Measurements from ENCODE around the gene SPOCK1.
"Not testable (repeated sequence)": the region's sequence is repeated elsewhere in the genome, so short reads cannot be mapped to it uniquely, and the experiment has no call there.

The SPOCK1 gene

DNA sequence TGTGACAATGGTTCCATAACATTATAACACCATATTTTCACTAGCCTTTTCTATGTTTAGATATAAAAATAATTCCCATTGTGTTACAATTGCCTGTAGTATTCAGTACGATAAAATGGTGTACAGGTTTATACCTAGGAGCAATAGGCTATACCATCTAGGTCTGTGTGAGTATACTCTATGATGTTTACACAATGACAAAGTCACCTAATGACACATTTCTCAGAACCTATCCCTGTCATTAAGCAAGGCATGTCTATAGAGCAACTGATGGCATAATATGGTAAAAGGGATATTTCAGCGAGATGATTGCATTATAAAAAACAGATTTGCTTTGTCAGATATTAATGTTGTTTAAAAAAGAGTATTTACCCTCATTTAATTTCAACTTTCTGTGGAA, 517.2 kb downstream of the SPOCK1 start:
- Histone ChIP-seq H3K36me3 (ENCODE audit: insufficient read depth, low read length) (no peaks in the 10 kb centered on the region), H3K9me3 (ENCODE audit: low read length) (no peaks in the 10 kb centered on the region), H3K27me3 (ENCODE audit: control insufficient read depth in 1 of 2, insufficient read depth in 2 of 2, low read length in 2 of 2) (no peaks in the 10 kb centered on the region), H3K9ac (ENCODE audit: low read length) (no peak overlapping the region), H3K27ac (ENCODE audit: low read depth, low read length) (no peak overlapping the region), H3K4me3 (ENCODE audit: low read depth in 1 of 2, low read length in 2 of 2) (no peak overlapping the region), H3K4me1 (ENCODE audit: insufficient read depth, low read length) (no peaks in the 10 kb centered on the region)

DNA sequence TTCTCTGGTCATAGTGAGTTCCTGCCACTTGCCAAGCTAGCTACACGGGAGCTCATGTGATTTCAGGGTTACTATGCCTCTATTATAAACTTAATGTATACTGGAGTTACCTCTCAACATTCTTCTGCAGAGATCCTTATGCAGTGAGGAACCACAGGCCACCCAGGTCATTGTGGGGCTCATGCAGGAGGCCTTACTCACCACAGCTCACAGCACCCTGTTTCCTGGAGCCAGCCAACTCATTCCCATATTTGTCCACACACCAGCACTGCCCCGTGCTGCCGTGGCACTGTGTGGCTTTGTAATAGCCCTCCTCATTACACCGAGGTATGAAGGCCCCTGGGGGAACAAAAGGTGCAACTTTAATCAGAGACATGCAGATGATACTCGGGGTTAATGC, 520.0 kb downstream of the SPOCK1 start:
- H3K9ac ChIP-seq (ENCODE audit: low read length) = no peak overlapping the region
- no peak overlapping the region for H3K4me3 ChIP-seq (ENCODE audit: low read depth in 1 of 2, low read length in 2 of 2)
- no peaks in the 10 kb centered on the region for H3K9me3 ChIP-seq (ENCODE audit: low read length)
- H3K27ac ChIP-seq (ENCODE audit: low read depth, low read length) = no peak overlapping the region
- H3K4me1 ChIP-seq (ENCODE audit: insufficient read depth, low read length) = no peaks in the 10 kb centered on the region
- H3K27me3 ChIP-seq (ENCODE audit: control insufficient read depth in 1 of 2, insufficient read depth in 2 of 2, low read length in 2 of 2) = no peaks in the 10 kb centered on the region
- H3K36me3 ChIP-seq (ENCODE audit: insufficient read depth, low read length) = no peaks in the 10 kb centered on the region

DNA sequence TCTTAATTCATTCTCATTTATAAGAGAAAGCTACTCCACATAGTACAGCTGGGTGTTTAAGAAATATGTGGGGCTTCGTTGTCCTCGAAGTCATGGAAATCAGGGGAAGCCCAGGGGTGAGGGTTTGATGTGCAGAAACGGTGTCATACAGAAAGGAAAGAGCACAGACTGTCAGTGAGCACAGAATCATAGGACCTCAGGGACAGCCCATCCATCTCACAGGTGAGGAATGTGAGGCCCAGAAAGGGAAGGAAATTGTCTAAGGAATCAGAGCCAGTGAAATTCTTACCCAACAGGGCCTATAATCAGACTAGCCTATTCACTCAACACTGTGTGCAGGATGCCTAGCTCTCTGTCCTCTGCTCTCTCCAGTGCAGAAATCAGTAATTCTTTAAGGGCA, 535.6 kb downstream of the SPOCK1 start:
- Histone ChIP-seq H3K9me3 (ENCODE audit: low read length) (no peaks in the 10 kb centered on the region), H3K27ac (ENCODE audit: low read depth, low read length) (no peak overlapping the region), H3K4me3 (ENCODE audit: low read depth in 1 of 2, low read length in 2 of 2) (no peak overlapping the region), H3K36me3 (ENCODE audit: insufficient read depth, low read length) (no peaks in the 10 kb centered on the region), H3K4me1 (ENCODE audit: insufficient read depth, low read length) (no peaks in the 10 kb centered on the region), H3K9ac (ENCODE audit: low read length) (no peak overlapping the region), H3K27me3 (ENCODE audit: control insufficient read depth in 1 of 2, insufficient read depth in 2 of 2, low read length in 2 of 2) (no peaks in the 10 kb centered on the region)

DNA sequence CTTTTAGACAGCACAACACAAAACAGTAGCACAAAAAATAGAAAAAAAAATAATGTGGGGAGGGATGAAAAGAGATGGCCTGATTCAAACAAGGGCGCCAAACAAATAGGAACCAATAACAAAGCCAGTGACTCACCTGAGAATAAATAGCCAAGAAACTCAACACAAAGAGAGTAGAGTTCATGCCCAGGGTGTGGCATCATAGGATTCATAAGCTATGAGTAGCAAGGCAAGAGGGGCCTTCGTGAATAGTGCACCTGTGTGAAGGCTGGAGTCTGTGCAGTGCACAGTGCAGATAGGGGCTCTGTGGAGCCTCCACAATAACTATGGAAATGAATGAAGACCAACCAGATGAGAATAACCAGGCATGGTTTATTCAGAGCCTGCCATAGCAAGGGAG, 541.7 kb downstream of the SPOCK1 start:
- no peaks in the 10 kb centered on the region for H3K36me3 ChIP-seq (ENCODE audit: insufficient read depth, low read length)
- no peaks in the 10 kb centered on the region for H3K27me3 ChIP-seq (ENCODE audit: control insufficient read depth in 1 of 2, insufficient read depth in 2 of 2, low read length in 2 of 2)
- no peak overlapping the region for H3K27ac ChIP-seq (ENCODE audit: low read depth, low read length)
- H3K4me1 ChIP-seq (ENCODE audit: insufficient read depth, low read length) = no peaks in the 10 kb centered on the region
- H3K4me3 ChIP-seq (ENCODE audit: low read depth in 1 of 2, low read length in 2 of 2) = no peak overlapping the region
- H3K9ac ChIP-seq (ENCODE audit: low read length) = no peak overlapping the region
- no peaks in the 10 kb centered on the region for H3K9me3 ChIP-seq (ENCODE audit: low read length)

DNA sequence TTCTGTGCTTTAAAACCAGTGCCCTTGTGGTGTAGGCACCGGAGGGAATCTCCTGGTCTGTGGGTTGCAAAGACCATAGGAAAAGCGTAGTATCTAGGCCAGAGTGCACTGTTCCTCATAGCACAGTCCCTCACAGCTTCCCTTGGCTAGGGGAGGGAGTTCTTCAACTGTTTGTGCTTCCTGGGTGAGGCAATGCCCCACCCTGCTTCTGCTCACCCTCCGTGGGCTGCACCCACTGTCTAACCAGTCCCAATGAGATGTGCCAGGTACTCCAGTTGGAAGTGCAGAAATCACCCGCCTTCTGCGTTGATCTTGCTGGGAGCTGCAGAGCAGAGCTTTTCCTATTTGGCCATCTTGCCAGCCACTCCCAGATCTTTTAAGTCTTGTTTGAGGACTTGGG, 545.0 kb downstream of the SPOCK1 start:
- not testable (repeated sequence) for H3K27ac ChIP-seq (ENCODE audit: low read depth, low read length); H3K9ac ChIP-seq (ENCODE audit: low read length); H3K4me3 ChIP-seq (ENCODE audit: low read depth in 1 of 2, low read length in 2 of 2); H3K4me1 ChIP-seq (ENCODE audit: insufficient read depth, low read length); H3K36me3 ChIP-seq (ENCODE audit: insufficient read depth, low read length); H3K9me3 ChIP-seq (ENCODE audit: low read length); H3K27me3 ChIP-seq (ENCODE audit: control insufficient read depth in 1 of 2, insufficient read depth in 2 of 2, low read length in 2 of 2)

DNA sequence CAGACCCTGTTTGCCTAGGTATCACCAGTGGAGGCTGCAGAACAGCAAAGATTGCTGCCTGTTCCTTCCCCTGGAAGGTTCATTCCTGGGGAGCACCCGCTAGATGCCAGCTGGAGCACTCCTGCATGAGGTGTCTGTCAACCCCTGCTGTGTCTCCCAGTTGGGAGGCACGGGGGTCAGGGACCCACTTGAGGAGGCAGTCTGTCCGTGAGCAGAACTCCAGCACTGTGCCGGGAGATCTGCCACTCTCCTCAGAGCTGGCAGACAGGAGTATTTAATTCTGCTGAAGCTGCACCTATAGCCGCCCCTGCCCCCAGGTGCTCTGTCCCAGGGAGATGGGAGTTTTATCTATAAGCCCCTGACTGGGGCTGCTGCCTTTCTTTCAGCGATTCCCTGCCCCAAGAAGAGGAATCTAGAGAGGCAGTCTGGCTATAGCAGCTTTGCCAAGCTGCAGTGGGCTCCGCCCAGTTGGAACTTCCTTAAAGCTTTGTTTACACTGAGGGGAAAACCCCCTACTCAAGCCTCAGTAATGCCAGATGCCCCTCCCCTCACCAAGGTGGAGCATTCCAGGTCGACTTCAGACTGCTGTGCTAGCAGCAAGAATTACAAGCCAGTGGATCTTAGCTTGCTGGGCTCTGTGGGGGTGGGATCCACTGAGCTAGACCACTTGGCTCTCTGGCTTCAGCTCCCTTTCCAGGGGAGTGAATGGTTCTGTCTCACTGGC, 545.6 kb downstream of the SPOCK1 start:
- not testable (repeated sequence) for H3K27me3 ChIP-seq (ENCODE audit: control insufficient read depth in 1 of 2, insufficient read depth in 2 of 2, low read length in 2 of 2); H3K9ac ChIP-seq (ENCODE audit: low read length); H3K4me1 ChIP-seq (ENCODE audit: insufficient read depth, low read length); H3K36me3 ChIP-seq (ENCODE audit: insufficient read depth, low read length); H3K27ac ChIP-seq (ENCODE audit: low read depth, low read length); H3K9me3 ChIP-seq (ENCODE audit: low read length); H3K4me3 ChIP-seq (ENCODE audit: low read depth in 1 of 2, low read length in 2 of 2)

DNA sequence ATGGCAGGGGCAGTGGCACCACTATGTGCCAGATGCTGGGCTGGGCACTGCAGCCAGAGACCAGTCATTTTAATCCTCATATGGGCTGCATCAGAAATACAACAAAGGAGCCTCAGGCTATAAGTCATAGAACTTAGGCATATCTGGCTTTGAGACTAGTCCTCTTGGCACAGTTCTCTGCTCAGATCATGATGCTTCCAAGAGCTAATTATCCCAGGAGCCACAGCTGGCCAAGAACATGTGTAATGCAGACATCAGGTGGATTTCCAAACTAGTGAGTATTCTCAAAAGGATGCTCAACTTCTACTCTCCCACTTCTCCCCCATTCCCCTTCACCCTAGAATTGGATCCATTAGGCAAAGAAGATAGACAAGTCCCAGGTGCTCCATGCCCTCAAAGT, 571.6 kb downstream of the SPOCK1 start:
- Histone ChIP-seq H3K27me3 (ENCODE audit: control insufficient read depth in 1 of 2, insufficient read depth in 2 of 2, low read length in 2 of 2) (no peaks in the 10 kb centered on the region), H3K27ac (ENCODE audit: low read depth, low read length) (no peak overlapping the region), H3K36me3 (ENCODE audit: insufficient read depth, low read length) (no peaks in the 10 kb centered on the region), H3K9me3 (ENCODE audit: low read length) (no peaks in the 10 kb centered on the region), H3K4me1 (ENCODE audit: insufficient read depth, low read length) (no peaks in the 10 kb centered on the region), H3K9ac (ENCODE audit: low read length) (no peak overlapping the region), H3K4me3 (ENCODE audit: low read depth in 1 of 2, low read length in 2 of 2) (no peak overlapping the region)

DNA sequence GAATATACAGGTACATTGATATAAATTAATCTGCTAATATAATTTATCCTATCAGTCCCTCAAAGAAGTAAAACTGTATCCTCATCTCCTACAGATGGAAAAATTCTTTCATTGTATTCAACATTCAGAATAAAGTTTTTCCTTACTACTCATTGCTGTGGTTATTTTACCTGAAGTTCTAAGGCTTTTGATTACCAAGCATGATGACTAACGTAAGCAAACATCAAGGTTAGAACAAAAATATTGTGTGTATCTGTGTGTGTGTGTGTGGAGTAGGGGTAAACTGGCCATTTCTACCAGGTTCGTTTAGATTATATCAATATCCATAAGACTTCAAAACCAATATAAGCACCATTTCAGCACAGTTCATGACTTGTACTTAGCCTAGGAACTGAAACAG, 573.1 kb downstream of the SPOCK1 start:
- H3K9ac ChIP-seq (ENCODE audit: low read length) = no peak overlapping the region
- H3K9me3 ChIP-seq (ENCODE audit: low read length) = no peaks in the 10 kb centered on the region
- no peaks in the 10 kb centered on the region for H3K4me1 ChIP-seq (ENCODE audit: insufficient read depth, low read length)
- H3K4me3 ChIP-seq (ENCODE audit: low read depth in 1 of 2, low read length in 2 of 2) = no peak overlapping the region
- H3K27me3 ChIP-seq (ENCODE audit: control insufficient read depth in 1 of 2, insufficient read depth in 2 of 2, low read length in 2 of 2) = no peaks in the 10 kb centered on the region
- H3K36me3 ChIP-seq (ENCODE audit: insufficient read depth, low read length) = no peaks in the 10 kb centered on the region
- H3K27ac ChIP-seq (ENCODE audit: low read depth, low read length) = no peak overlapping the region

Data from muscle layer of colon (tissue), 2 donors.